Tibial nerve (tissue), 4 donors: Measurements from ENCODE around the gene PPP2R3A. TPM values are rescaled to one million over a fixed set of nuclear protein-coding genes. Genes with fewer than 3 reads are reported as not detected.

Experiments
- DNase-seq, 2 donors: peaks; one replicate each; pipeline ENCODE4 v3.0.0-alpha.2; 2019; ENCODE audit warnings: low spot score in 2 of 2
- H3K27ac ChIP-seq, 4 donors: fragments of 200-600 bp; sonication (generic) in 3 of 4; one replicate each; pipeline ENCODE4 v1.5.1; 2017 to 2019; ENCODE audit warnings: mild to moderate bottlenecking in 1 of 4
- H3K27me3 ChIP-seq, 2 donors: fragments of 200-600 bp; sonication (generic) in 1 of 2; one replicate each; pipeline versions ENCODE4 v1.5.1 to v1.6.0; 2017 to 2019
- H3K36me3 ChIP-seq, 3 donors: fragments of 200-600 bp; sonication (generic); one replicate each; pipeline ENCODE4 v1.5.1; 2018 to 2019
- H3K4me1 ChIP-seq, 4 donors: fragments of 200-600 bp; sonication (generic) in 3 of 4; one replicate each; pipeline ENCODE4 v1.5.1; 2017 to 2019
- H3K4me3 ChIP-seq, 4 donors: fragments of 200-600 bp; sonication (generic) in 3 of 4; one replicate each; pipeline ENCODE4 v1.5.1; 2017 to 2019; ENCODE audit warnings: mild to moderate bottlenecking in 1 of 4, moderate library complexity in 1 of 4
- H3K9me3 ChIP-seq, 4 donors: fragments of 200-600 bp; sonication (generic) in 3 of 4; one replicate each; pipeline ENCODE4 v1.5.1; 2017 to 2019
- EP300 ChIP-seq, 2 donors: sonication (generic); formaldehyde crosslinking; IDR thresholded peaks; one replicate each; pipeline ENCODE4 v1.6.1; 2017; ENCODE audit warnings: antibody characterized with exemption in 2 of 2, mild to moderate bottlenecking in 1 of 2
- POLR2A ChIP-seq, 2 donors: fragments of 450-650 bp; IDR thresholded peaks; one replicate each; pipeline ENCODE4 v1.6.1; 2017; ENCODE audit warnings: antibody characterized with exemption in 2 of 2, mild to moderate bottlenecking in 2 of 2, moderate library complexity in 2 of 2
- WGBS, 2 donors: methylation state at CpG; one replicate each; pipeline ENCODE4 v1.1.5; 2018; 5-methylcytosine and 5-hydroxymethylcytosine counted together
- total RNA-seq, 4 donors: library from RNA; depleted of rRNA; stranded (reverse); fragments of >200 nt; gene quantifications; one replicate each; pipeline ENCODE4 v1.1.0, GENCODE V29; 2016
- TF ChIP-seq, protein P1 (sequence below), 5 experiments: fragments of 200-600 bp in 3 of 5; fragments of 450-650 bp in 2 of 5; sonication (generic) in 3 of 5; IDR thresholded peaks; one replicate each; pipeline ENCODE4 v1.5.1; 2016 to 2019; ENCODE audit warnings: antibody characterized with exemption in 5 of 5, mild to moderate bottlenecking in 3 of 5, moderate library complexity in 2 of 5

The PPP2R3A gene
- total RNA-seq, 4 donors from 2014 or later = 12.3 to 18.2 (median 13.4) TPM

- Histone ChIP-seq H3K27ac (no peak overlapping the region), H3K27me3 (no peaks in the 10 kb centered on the region), H3K4me3 (no peak overlapping the region), H3K36me3 (no peaks in the 10 kb centered on the region), H3K4me1 (peaks cover 0 to 78% (median 12%) of the 10 kb centered on the region in 4 donors), H3K9me3 (no peaks in the 10 kb centered on the region)
- DNase-seq = no peak
- TF ChIP-seq POLR2A (IDR thresholded peaks at IDR 0.05) (no peak), EP300 (IDR thresholded peaks at IDR 0.05) (no peak)
- TF ChIP-seq, protein P1, sequence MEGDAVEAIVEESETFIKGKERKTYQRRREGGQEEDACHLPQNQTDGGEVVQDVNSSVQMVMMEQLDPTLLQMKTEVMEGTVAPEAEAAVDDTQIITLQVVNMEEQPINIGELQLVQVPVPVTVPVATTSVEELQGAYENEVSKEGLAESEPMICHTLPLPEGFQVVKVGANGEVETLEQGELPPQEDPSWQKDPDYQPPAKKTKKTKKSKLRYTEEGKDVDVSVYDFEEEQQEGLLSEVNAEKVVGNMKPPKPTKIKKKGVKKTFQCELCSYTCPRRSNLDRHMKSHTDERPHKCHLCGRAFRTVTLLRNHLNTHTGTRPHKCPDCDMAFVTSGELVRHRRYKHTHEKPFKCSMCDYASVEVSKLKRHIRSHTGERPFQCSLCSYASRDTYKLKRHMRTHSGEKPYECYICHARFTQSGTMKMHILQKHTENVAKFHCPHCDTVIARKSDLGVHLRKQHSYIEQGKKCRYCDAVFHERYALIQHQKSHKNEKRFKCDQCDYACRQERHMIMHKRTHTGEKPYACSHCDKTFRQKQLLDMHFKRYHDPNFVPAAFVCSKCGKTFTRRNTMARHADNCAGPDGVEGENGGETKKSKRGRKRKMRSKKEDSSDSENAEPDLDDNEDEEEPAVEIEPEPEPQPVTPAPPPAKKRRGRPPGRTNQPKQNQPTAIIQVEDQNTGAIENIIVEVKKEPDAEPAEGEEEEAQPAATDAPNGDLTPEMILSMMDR (IDR thresholded peaks at IDR 0.05) = no peak
Measured at GRCh38 chr3:136173939-136174490, 208.5 kb downstream of the PPP2R3A start.

- Histone ChIP-seq H3K27me3 (no peaks in the 10 kb centered on the region), H3K9me3 (no peaks in the 10 kb centered on the region), H3K27ac (no peak overlapping the region), H3K4me1 (peaks cover 0 to 74% (median 22%) of the 10 kb centered on the region in 4 donors), H3K4me3 (no peak overlapping the region), H3K36me3 (no peaks in the 10 kb centered on the region)
- 56 to 69% methylated on average over 4 of the region's 4 CpGs for WGBS, 2 donors
- no peak for TF ChIP-seq POLR2A (IDR thresholded peaks at IDR 0.05)
- TF ChIP-seq EP300 (IDR thresholded peaks at IDR 0.05) = no peak
- TF ChIP-seq, protein P1 (IDR thresholded peaks at IDR 0.05) = no peak
- no peak for DNase-seq
Measured at GRCh38 chr3:136177876-136178275, 212.3 kb downstream of the PPP2R3A start.

DNA sequence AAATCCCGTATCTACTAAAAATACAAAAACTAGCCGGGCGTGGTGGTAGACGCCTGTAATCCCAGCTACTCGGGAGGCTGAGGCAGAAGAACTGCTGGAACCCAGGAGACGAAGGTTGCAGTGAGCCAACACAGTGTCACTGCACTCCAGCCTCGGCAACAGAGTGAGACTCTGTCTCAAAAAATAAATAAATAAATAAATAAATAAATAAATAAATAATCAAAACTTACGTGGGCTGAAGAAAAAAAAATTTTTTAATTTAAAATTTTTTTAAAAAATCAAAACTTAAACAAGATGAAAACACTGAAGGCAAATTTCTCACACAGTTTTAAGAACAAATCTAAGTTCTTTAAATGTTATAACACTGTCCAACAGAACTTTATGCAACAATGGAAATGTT lies 216.2 kb downstream of the PPP2R3A start:
- H3K4me3 ChIP-seq = no peak overlapping the region

DNA sequence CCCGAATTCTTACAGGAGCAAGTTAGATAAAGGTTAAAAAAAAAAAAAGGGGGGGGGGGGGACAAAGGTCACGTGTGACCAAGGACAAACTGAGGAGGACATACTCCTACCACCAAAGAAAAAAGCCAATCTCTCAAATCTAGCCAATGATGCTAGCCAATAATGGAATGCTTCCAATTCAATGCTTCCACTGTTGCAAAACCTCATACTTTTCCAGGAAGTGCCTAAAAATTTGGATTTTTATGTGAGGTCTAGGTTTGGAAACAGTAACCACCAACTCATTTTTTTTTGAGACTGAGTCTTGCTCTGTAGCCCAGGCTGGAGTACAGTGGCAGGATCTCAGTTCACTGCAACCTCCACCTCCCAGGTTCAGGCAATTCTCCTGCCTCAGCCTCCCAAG lies 219.2 kb downstream of the PPP2R3A start:
- H3K27ac ChIP-seq = no peak overlapping the region

More for the DNA sequence above, 216.2 kb downstream of the PPP2R3A start:
- H3K36me3 ChIP-seq = no peaks in the 10 kb centered on the region
- H3K27ac ChIP-seq = no peak overlapping the region
- TF ChIP-seq EP300 (IDR thresholded peaks at IDR 0.05) = no peak
- TF ChIP-seq POLR2A (IDR thresholded peaks at IDR 0.05) = no peak
- TF ChIP-seq, protein P1 (IDR thresholded peaks at IDR 0.05) = no peak
- no peak for DNase-seq
- no peaks in the 10 kb centered on the region for H3K27me3 ChIP-seq
- WGBS, 2 donors = 87 to 92% methylated on average over 8 of the region's 8 CpGs
- H3K4me1 ChIP-seq = peaks cover 0 to 72% (median 38%) of the 10 kb centered on the region in 4 donors
- H3K9me3 ChIP-seq = no peaks in the 10 kb centered on the region

DNA sequence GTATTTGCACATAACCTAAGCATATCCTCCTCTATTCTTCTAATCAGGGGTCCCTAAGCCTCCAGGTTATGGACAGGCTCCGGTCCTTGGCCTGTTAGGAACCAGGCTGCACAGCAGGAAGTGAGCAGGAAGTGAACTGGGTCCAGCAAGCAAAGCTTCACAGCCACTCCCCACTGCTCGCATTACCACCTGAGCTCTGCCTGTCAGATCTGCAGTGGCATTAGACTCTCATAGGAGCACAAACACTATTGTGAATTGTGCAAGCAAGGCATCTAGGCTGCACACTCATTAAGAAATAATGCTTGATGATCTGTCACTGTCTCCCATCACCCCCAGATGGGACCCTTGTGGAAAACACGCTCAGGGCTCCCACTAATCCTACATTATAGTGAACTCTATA lies 220.8 kb downstream of the PPP2R3A start:
- H3K4me1 ChIP-seq = peaks cover 0 to 90% (median 54%) of the 10 kb centered on the region in 4 donors
- no peaks in the 10 kb centered on the region for H3K9me3 ChIP-seq
- TF ChIP-seq, protein P1 (IDR thresholded peaks at IDR 0.05) = no peak
- no peak for TF ChIP-seq EP300 (IDR thresholded peaks at IDR 0.05)
- no peak for TF ChIP-seq POLR2A (IDR thresholded peaks at IDR 0.05)
- H3K27me3 ChIP-seq = no peaks in the 10 kb centered on the region
- H3K27ac ChIP-seq = no peak overlapping the region
- H3K4me3 ChIP-seq = no peak overlapping the region
- 72 to 75% methylated on average over 3 of the region's 3 CpGs for WGBS, 2 donors
- H3K36me3 ChIP-seq = no peaks in the 10 kb centered on the region
- no peak for DNase-seq

More for the DNA sequence above, 219.2 kb downstream of the PPP2R3A start:
- peaks cover 0 to 75% (median 49%) of the 10 kb centered on the region in 4 donors for H3K4me1 ChIP-seq
- no peak overlapping the region for H3K4me3 ChIP-seq
- DNase-seq = no peak
- no peaks in the 10 kb centered on the region for H3K9me3 ChIP-seq
- TF ChIP-seq, protein P1 (IDR thresholded peaks at IDR 0.05) = no peak
- TF ChIP-seq POLR2A (IDR thresholded peaks at IDR 0.05) = no peak
- TF ChIP-seq EP300 (IDR thresholded peaks at IDR 0.05) = peak in 1 of 2 donors; percentile 35
- WGBS, 2 donors = 66 to 69% methylated on average over 2 of the region's 2 CpGs
- no peaks in the 10 kb centered on the region for H3K27me3 ChIP-seq
- H3K36me3 ChIP-seq = no peaks in the 10 kb centered on the region
